ENCODE data around the gene PTHLH. TPM values are rescaled to one million over a fixed set of nuclear protein-coding genes. Genes with fewer than 3 reads are reported as not detected.

The PTHLH gene
- total and polyA plus RNA-seq, 2 donors (not counting 3 experiments of a cell fraction or from before 2014, with no cell fraction given) = 0.60 to 0.65 TPM

- DNase-seq (ENCODE audit: low read depth, low spot score) (no peak), FAIRE-seq (no peak)
- Histone ChIP-seq H3K4me1 (ENCODE audit: control insufficient read depth, extremely low read depth, insufficient read depth, low read length) (no peaks in the 10 kb centered on the region), H3K27ac (ENCODE audit: insufficient read depth, low read depth, low read length) (no peak overlapping the region), H3K79me2 (ENCODE audit: control insufficient read depth, insufficient read depth, low read length) (no peaks in the 10 kb centered on the region), H3K9ac (replicated peaks; ENCODE audit: extremely low read depth, insufficient read depth, low read length) (no peak overlapping the region), H3K9me1 (replicated peaks; ENCODE audit: control insufficient read depth, extremely low read depth, insufficient read depth, low read length) (no peaks in the 10 kb centered on the region), H4K20me1 (replicated peaks; ENCODE audit: control insufficient read depth, extremely low read depth, insufficient read depth, low read length) (no peaks in the 10 kb centered on the region), H3K9me3 (replicated peaks; ENCODE audit: control insufficient read depth, insufficient read depth, low read length) (no peaks in the 10 kb centered on the region), H2AFZ (ENCODE audit: low read depth, low read length) (no peak overlapping the region), H3K4me3 (replicated peaks in 1 of 3; ENCODE audit: insufficient read depth in 1 of 3, low read depth in 1 of 3, low read length in 3 of 3) (no peak overlapping the region), H3K27me3 (ENCODE audit: control insufficient read depth in 2 of 2, insufficient read depth in 2 of 2, low read length in 2 of 2) (no peaks in the 10 kb centered on the region), H3K36me3 (ENCODE audit: control insufficient read depth in 2 of 2, extremely low read depth in 1 of 2, insufficient read depth in 2 of 2, low read length in 2 of 2) (no peaks in the 10 kb centered on the region), H3K4me2 (ENCODE audit: insufficient read depth, low read length) (no peak overlapping the region)
- no TSS peak for BruUV-seq (replicated peaks)
- ChIA-PET POLR2A (no interaction called here), CTCF (interaction anchor here (4.5 kb wide), 1 partner anchor 13 kb away, joined by 18 read pairs; no protein-coding TSS in a partner anchor)
- intact Hi-C loops (cut with micrococcal nuclease) (no loop called here), dilution Hi-C loops (cut with MboI; ENCODE audit: extremely low pct_ligation_motif_present, low sequenced_read_pairs) (no loop called here)
- no peak for TF ChIP-seq JUN (IDR thresholded peaks at IDR 0.05; ENCODE audit: borderline replicate concordance, insufficient read depth, insufficient read length, low read depth)
- TF ChIP-seq GATA2 (IDR thresholded peaks at IDR 0.05; ENCODE audit: insufficient read depth, insufficient read length, low read depth, low read length) = no peak
- no peak for TF ChIP-seq CTCF (IDR thresholded peaks at IDR 0.05; ENCODE audit: extremely low read depth in 1 of 2, insufficient read depth in 1 of 2, low read depth in 1 of 2, low read length in 2 of 2)
- TF ChIP-seq EZH2 (IDR thresholded peaks at IDR 0.05; ENCODE audit: borderline replicate concordance, low read depth, low read length, severe bottlenecking) = no peak
- TF ChIP-seq MYC (IDR thresholded peaks at IDR 0.05; ENCODE audit: low read depth, low read length) = no peak
Measured at GRCh38 chr12:27953817-27954216, 18.7 kb downstream of the PTHLH start.

GRCh38 chr12:27953348-27953747 is 19.2 kb downstream of the PTHLH start:
- H3K9ac ChIP-seq (replicated peaks; ENCODE audit: extremely low read depth, insufficient read depth, low read length) = no peak overlapping the region
- FAIRE-seq (no peak), DNase-seq (ENCODE audit: low read depth, low spot score) (no peak)
- no peaks in the 10 kb centered on the region for H4K20me1 ChIP-seq (replicated peaks; ENCODE audit: control insufficient read depth, extremely low read depth, insufficient read depth, low read length)
- dilution Hi-C loops (cut with MboI; ENCODE audit: extremely low pct_ligation_motif_present, low sequenced_read_pairs) (no loop called here), intact Hi-C loops (cut with micrococcal nuclease) (no loop called here)
- H3K4me2 ChIP-seq (ENCODE audit: insufficient read depth, low read length) = no peak overlapping the region
- no peak overlapping the region for H3K27ac ChIP-seq (ENCODE audit: insufficient read depth, low read depth, low read length)
- no TSS peak for BruUV-seq (replicated peaks)
- ChIA-PET CTCF (interaction anchor here (4.5 kb wide), 1 partner anchor 12 kb away, joined by 18 read pairs; no protein-coding TSS in a partner anchor), POLR2A (no interaction called here)
- no peak overlapping the region for H3K4me3 ChIP-seq (replicated peaks in 1 of 3; ENCODE audit: insufficient read depth in 1 of 3, low read depth in 1 of 3, low read length in 3 of 3)
- H2AFZ ChIP-seq (ENCODE audit: low read depth, low read length) = no peak overlapping the region
- H3K27me3 ChIP-seq (ENCODE audit: control insufficient read depth in 2 of 2, insufficient read depth in 2 of 2, low read length in 2 of 2) = no peaks in the 10 kb centered on the region
- TF ChIP-seq JUN (IDR thresholded peaks at IDR 0.05; ENCODE audit: borderline replicate concordance, insufficient read depth, insufficient read length, low read depth) (no peak), POLR2AphosphoS5 (IDR thresholded peaks at IDR 0.05; ENCODE audit: insufficient read depth, low read depth, low read length) (no peak), MYC (IDR thresholded peaks at IDR 0.05; ENCODE audit: low read depth, low read length) (no peak), EZH2 (IDR thresholded peaks at IDR 0.05; ENCODE audit: borderline replicate concordance, low read depth, low read length, severe bottlenecking) (no peak), MAX (IDR thresholded peaks at IDR 0.05; ENCODE audit: insufficient read depth, insufficient read length) (no peak), POLR2A (IDR thresholded peaks at IDR 0.05; ENCODE audit: low read depth, low read length) (no peak), CTCF (IDR thresholded peaks at IDR 0.05; ENCODE audit: extremely low read depth in 1 of 2, insufficient read depth in 1 of 2, low read depth in 1 of 2, low read length in 2 of 2) (no peak), GATA2 (IDR thresholded peaks at IDR 0.05; ENCODE audit: insufficient read depth, insufficient read length, low read depth, low read length) (no peak), FOS (IDR thresholded peaks at IDR 0.05; ENCODE audit: borderline replicate concordance, insufficient read depth, low read length) (no peak)
- no peaks in the 10 kb centered on the region for H3K9me1 ChIP-seq (replicated peaks; ENCODE audit: control insufficient read depth, extremely low read depth, insufficient read depth, low read length)
- H3K36me3 ChIP-seq (ENCODE audit: control insufficient read depth in 2 of 2, extremely low read depth in 1 of 2, insufficient read depth in 2 of 2, low read length in 2 of 2) = no peaks in the 10 kb centered on the region
- H3K9me3 ChIP-seq (replicated peaks; ENCODE audit: control insufficient read depth, insufficient read depth, low read length) = no peaks in the 10 kb centered on the region
- H3K4me1 ChIP-seq (ENCODE audit: control insufficient read depth, extremely low read depth, insufficient read depth, low read length) = no peaks in the 10 kb centered on the region
- H3K79me2 ChIP-seq (ENCODE audit: control insufficient read depth, insufficient read depth, low read length) = no peaks in the 10 kb centered on the region
